Right lobe of liver (tissue), 6 donors: ENCODE measurements around the gene HIPK3. TPM values are rescaled to one million over a fixed set of nuclear protein-coding genes. Genes with fewer than 3 reads are reported as not detected.

Source experiments
- ATAC-seq, 4 donors: fragments of 200-7000 bp; cut with Tn5 transposase; one replicate each; pipeline ENCODE4 v1.9.1; 2020; ENCODE audit warnings: mild to moderate bottlenecking in 4 of 4, moderate library complexity in 4 of 4
- DNase-seq, 3 donors: peaks; one replicate each; pipeline ENCODE4 v3.0.0-alpha.2; 2020
- H3K27ac ChIP-seq, 3 donors: fragments of 200-600 bp; one replicate each; pipeline ENCODE4 v1.8.0; 2022
- H3K27me3 ChIP-seq, 2 donors: fragments of 200-600 bp; one replicate each; pipeline ENCODE4 v1.8.0; 2022
- H3K36me3 ChIP-seq, 4 donors: fragments of 200-600 bp; sonication (generic) in 1 of 4; one replicate each; pipeline versions ENCODE4 v1.5.1 to v1.8.0; 2017 to 2022; ENCODE audit warnings: control low read depth in 1 of 4
- H3K4me1 ChIP-seq, 4 donors: fragments of 200-600 bp; sonication (generic) in 1 of 4; one replicate each; pipeline versions ENCODE4 v1.5.1 to v1.8.0; 2017 to 2022; ENCODE audit warnings: control low read depth in 1 of 4
- H3K4me3 ChIP-seq, 3 donors: fragments of 200-600 bp; one replicate each; pipeline ENCODE4 v1.8.0; 2022
- H3K9me3 ChIP-seq, 4 donors: fragments of 200-600 bp; sonication (generic) in 1 of 4; one replicate each; pipeline versions ENCODE4 v1.5.1 to v1.8.0; 2017 to 2022; ENCODE audit warnings: control low read depth in 1 of 4
- CTCF ChIP-seq, 4 donors: fragments of 200-600 bp in 3 of 4; fragments of 450-650 bp in 1 of 4; IDR thresholded peaks; one replicate each; pipeline versions ENCODE4 v1.5.1 to v1.8.0; 2016 to 2022; ENCODE audit warnings: antibody characterized with exemption in 4 of 4, mild to moderate bottlenecking in 2 of 4
- POLR2A ChIP-seq: fragments of 450-650 bp; IDR thresholded peaks from one replicate; pipeline ENCODE4 v1.6.1; 2017; ENCODE audit warnings: antibody characterized with exemption, mild to moderate bottlenecking
- WGBS: methylation state at CpG from one replicate; pipeline ENCODE4 v1.1.6; 2018; ENCODE audit warnings: low coverage, low lambda C conversion rate; ENCODE audit not compliant: insufficient coverage; ENCODE audit errors: missing lambda C conversion rate; 5-methylcytosine and 5-hydroxymethylcytosine counted together
- intact Hi-C, 2 donors: fragments of 100-400 bp; cut with DNase I; formaldehyde crosslinking; loops; one replicate each; pipeline versions ENCODE4 v1.11.2 to v1.14.1; 2022
- total RNA-seq, 6 experiments: library from RNA; depleted of rRNA in 2 of 6; stranded (reverse); fragments of >200 nt in 2 of 6; fragmentation: NEBNext Ultra II Directional in 3 of 6; extraction: Animal tissue kit (Norgen Biotek cat#: 25700) in 3 of 6; gene quantifications; one replicate each; pipeline versions ENCODE4 v1.1.0 to v1.2.4, GENCODE V29; 2016 to 2023
- donor health status: DM: no; HTN: yes; CAD: no.
- donor health status: DM: no; HTN: no; CAD: no.
- donor health status: DM: no; HTN: no; CAD: no.
- donor health status: DM: no; HTN: yes; CAD: no.
- donor health status: DM: no; HTN: yes; CAD: no.

HIPK3 gene
- total RNA-seq, 6 experiments from 2014 or later, result 33.3 to 56.4 (median 38.1) TPM

- no peaks in the 10 kb centered on the region for H3K27me3 ChIP-seq
- no peak overlapping the region for H3K27ac ChIP-seq
- intact Hi-C loops, result no loop called here
- no peak for DNase-seq
- H3K9me3 ChIP-seq, result no peaks in the 10 kb centered on the region
- no peaks in the 10 kb centered on the region for H3K36me3 ChIP-seq
- ATAC-seq, result no peak
- H3K4me3 ChIP-seq, result no peak overlapping the region
- TF ChIP-seq POLR2A (no peak), CTCF (IDR thresholded peaks at IDR 0.05) (no peak)
- H3K4me1 ChIP-seq, result no peaks in the 10 kb centered on the region
Measured at GRCh38 chr11:33307984-33308383, 50.8 kb downstream of the HIPK3 start.

GRCh38 chr11:33309118-33309517 is 51.9 kb downstream of the HIPK3 start:
- intact Hi-C loops, result no loop called here
- Histone ChIP-seq H3K4me1 (no peaks in the 10 kb centered on the region), H3K27ac (no peak overlapping the region), H3K4me3 (no peak overlapping the region), H3K36me3 (no peaks in the 10 kb centered on the region), H3K9me3 (no peaks in the 10 kb centered on the region), H3K27me3 (no peaks in the 10 kb centered on the region)
- no peak for TF ChIP-seq CTCF (IDR thresholded peaks at IDR 0.05)
- no peak for TF ChIP-seq POLR2A
- no peak for ATAC-seq
- DNase-seq, result no peak
- 100% methylated on average over 1 of the region's 1 CpG for WGBS

GRCh38 chr11:33310720-33311500 is 53.7 kb downstream of the HIPK3 start:
- no peaks in the 10 kb centered on the region for H3K4me1 ChIP-seq

GRCh38 chr11:33311680-33312079 is 54.5 kb downstream of the HIPK3 start:
- no peak for ATAC-seq
- H3K27ac ChIP-seq, result no peak overlapping the region
- no peaks in the 10 kb centered on the region for H3K9me3 ChIP-seq
- DNase-seq, result no peak
- 92% methylated on average over 3 of the region's 3 CpGs for WGBS
- no peaks in the 10 kb centered on the region for H3K27me3 ChIP-seq
- TF ChIP-seq POLR2A, result no peak
- TF ChIP-seq CTCF (IDR thresholded peaks at IDR 0.05), result no peak
- intact Hi-C loops, result no loop called here
- no peaks in the 10 kb centered on the region for H3K4me1 ChIP-seq
- H3K36me3 ChIP-seq, result no peaks in the 10 kb centered on the region
- no peak overlapping the region for H3K4me3 ChIP-seq

More at GRCh38 chr11:33310720-33311500, 53.7 kb downstream of the HIPK3 start:
- no peaks in the 10 kb centered on the region for H3K36me3 ChIP-seq
- H3K27ac ChIP-seq, result no peak overlapping the region
- DNase-seq (no peak), ATAC-seq (no peak)
- WGBS, result 87% methylated on average over 9 of the region's 9 CpGs
- no peak overlapping the region for H3K4me3 ChIP-seq
- no peaks in the 10 kb centered on the region for H3K27me3 ChIP-seq
- TF ChIP-seq CTCF (IDR thresholded peaks at IDR 0.05) (no peak), POLR2A (no peak)
- intact Hi-C loops, result no loop called here
- no peaks in the 10 kb centered on the region for H3K9me3 ChIP-seq
